Measurements from ENCODE around the gene FAM83G.

FAM83G gene

GRCh38 chr17:18975597-18975996 lies 29.0 kb downstream of the FAM83G start:
- no peak for TF ChIP-seq CTCF (IDR thresholded peaks at IDR 0.05; ENCODE audit: insufficient read depth, low read depth, low read length, missing control alignments)
- DNase-seq (ENCODE audit: low read depth) = no peak
- no peak overlapping the region for H3K4me3 ChIP-seq (ENCODE audit: low read depth, low read length)

GRCh38 chr17:18974407-18975149 lies 30.0 kb downstream of the FAM83G start:
- no peak overlapping the region for H3K4me3 ChIP-seq (ENCODE audit: low read depth, low read length)
- DNase-seq (ENCODE audit: low read depth) = no peak
- TF ChIP-seq CTCF (IDR thresholded peaks at IDR 0.05; ENCODE audit: insufficient read depth, low read depth, low read length, missing control alignments) = no peak

GRCh38 chr17:18971801-18972200 lies 32.8 kb downstream of the FAM83G start:
- H3K4me3 ChIP-seq (ENCODE audit: low read depth, low read length) = no peak overlapping the region
- no peak for TF ChIP-seq CTCF (IDR thresholded peaks at IDR 0.05; ENCODE audit: insufficient read depth, low read depth, low read length, missing control alignments)
- no peak for DNase-seq (ENCODE audit: low read depth)

GRCh38 chr17:18970582-18971480 lies 33.7 kb downstream of the FAM83G start:
- no peak for DNase-seq (ENCODE audit: low read depth)
- H3K4me3 ChIP-seq (ENCODE audit: low read depth, low read length) = no peak overlapping the region
- peak; percentile 3 for TF ChIP-seq CTCF (IDR thresholded peaks at IDR 0.05; ENCODE audit: insufficient read depth, low read depth, low read length, missing control alignments)

GRCh38 chr17:18968945-18969887 lies 35.3 kb downstream of the FAM83G start:
- H3K4me3 ChIP-seq (ENCODE audit: low read depth, low read length) = no peak overlapping the region
- DNase-seq (ENCODE audit: low read depth) = no peak
- TF ChIP-seq CTCF (IDR thresholded peaks at IDR 0.05; ENCODE audit: insufficient read depth, low read depth, low read length, missing control alignments) = no peak

GRCh38 chr17:18968345-18968744 lies 36.2 kb downstream of the FAM83G start:
- no peak for TF ChIP-seq CTCF (IDR thresholded peaks at IDR 0.05; ENCODE audit: insufficient read depth, low read depth, low read length, missing control alignments)
- H3K4me3 ChIP-seq (ENCODE audit: low read depth, low read length) = no peak overlapping the region
- no peak for DNase-seq (ENCODE audit: low read depth)
